K562 (cell line): Measurements from ENCODE around the gene NKIRAS1. TPM values are rescaled to one million over a fixed set of nuclear protein-coding genes. Genes with fewer than 3 reads are reported as not detected.

Experiments used
- BACH1 ChIP-seq: fragments of 200-800 bp; sonication (Bioruptor generic); IDR thresholded peaks from 2 replicates; pipeline ENCODE4 v1.6.1; 2016; ENCODE audit warnings: missing genetic modification characterization, missing compliant biosample characterization
- CHD1 ChIP-seq: fragments of 200-600 bp; sonication (generic); IDR thresholded peaks from one replicate; pipeline ENCODE4 v1.6.1; 2012; ENCODE audit warnings: mild to moderate bottlenecking, moderate library complexity, low read length, inconsistent platforms
- HIVEP1 ChIP-seq: fragments of 250-450 bp; sonication (Bioruptor Pico); IDR thresholded peaks from 2 replicates; pipeline ENCODE4 v1.4.0; 2020; ENCODE audit warnings: mild to moderate bottlenecking
- MYC ChIP-seq, 2 experiments: fragments of 250-450 bp in 1 of 2; sonication (Bioruptor Pico) in 1 of 2; IDR thresholded peaks; 2 replicates each; pipeline versions ENCODE4 v1.5.1 to v1.6.1; 2012 to 2021; ENCODE audit warnings: low read depth in 2 of 2, borderline replicate concordance in 1 of 2, improper control_type of control experiment in 1 of 2, low read length in 1 of 2, mild to moderate bottlenecking in 1 of 2, moderate library complexity in 1 of 2
- NFE2L1 ChIP-seq: fragments of 450-650 bp; IDR thresholded peaks from 2 replicates; pipeline ENCODE4 v1.6.1; 2016; ENCODE audit warnings: missing genetic modification characterization, low read depth, mild to moderate bottlenecking, missing compliant biosample characterization, moderate library complexity, borderline replicate concordance
- NFIX ChIP-seq: fragments of 250-450 bp; sonication (Bioruptor Pico); IDR thresholded peaks from 2 replicates; pipeline ENCODE4 v1.4.0; 2020; ENCODE audit warnings: low read depth, mild to moderate bottlenecking, moderate library complexity
- OTX1 ChIP-seq: fragments of 450-650 bp; formaldehyde crosslinking; IDR thresholded peaks from 2 replicates; pipeline ENCODE4 v1.4.0; 2022; ENCODE audit warnings: mild to moderate bottlenecking
- POLR2A ChIP-seq: fragments of 450-650 bp; conservative IDR thresholded peaks from 2 replicates; pipeline ENCODE4 v1.6.1; 2016
- POLR2AphosphoS5 ChIP-seq: IDR thresholded peaks from 2 replicates; pipeline ENCODE4 v1.6.1; 2011; ENCODE audit warnings: mild to moderate bottlenecking, low read depth, low read length, moderate library complexity; ENCODE audit not compliant: control insufficient read depth, insufficient read depth
- PTRF ChIP-seq: fragments of 450-650 bp; IDR thresholded peaks from 2 replicates; pipeline ENCODE4 v1.6.1; 2016; ENCODE audit warnings: mild to moderate bottlenecking, missing genetic modification characterization, missing compliant biosample characterization
- SIN3B ChIP-seq: fragments of 450-650 bp; IDR thresholded peaks from 2 replicates; pipeline ENCODE4 v1.6.1; 2017; ENCODE audit warnings: low read depth, mild to moderate bottlenecking, moderate library complexity
- SIX5 ChIP-seq, 2 experiments: IDR thresholded peaks; 2 replicates each; pipeline ENCODE4 v1.6.1; 2011; ENCODE audit warnings: low read length in 2 of 2, borderline replicate concordance in 1 of 2, low read depth in 1 of 2, mild to moderate bottlenecking in 1 of 2, moderate library complexity in 1 of 2; ENCODE audit not compliant: insufficient read depth in 1 of 2
- SP1 ChIP-seq: sonication (generic); formaldehyde crosslinking; IDR thresholded peaks from 2 replicates; pipeline ENCODE4 v1.8.1; 2022; ENCODE audit warnings: mild to moderate bottlenecking, missing genetic modification reagents
- TCFL5 ChIP-seq: fragments of 250-450 bp; sonication (Bioruptor Pico); conservative IDR thresholded peaks from 2 replicates; pipeline ENCODE4 v1.6.1; 2021; ENCODE audit warnings: mild to moderate bottlenecking, moderate library complexity, matching md5 sums
- U2AF1 ChIP-seq: fragments of 200-400 bp; formaldehyde crosslinking; optimal IDR thresholded peaks from 2 replicates; pipeline ENCODE3; 2017; ENCODE audit warnings: mild to moderate bottlenecking, low read depth, low read length, moderate library complexity
- ZC3H11A ChIP-seq: IDR thresholded peaks from 2 replicates; pipeline ENCODE4 v1.6.1; 2012; ENCODE audit warnings: low read depth, low read length, improper control_type of control experiment
- ZNF507 ChIP-seq: conservative IDR thresholded peaks from 2 replicates; pipeline ENCODE4 v1.6.1; 2017; ENCODE audit warnings: missing genetic modification characterization, missing compliant biosample characterization
- ZNF551 ChIP-seq: fragments of 250-450 bp; sonication (Bioruptor Pico); IDR thresholded peaks from 2 replicates; pipeline ENCODE4 v1.5.0; 2021; ENCODE audit warnings: mild to moderate bottlenecking, moderate library complexity
- ZNF644 ChIP-seq: fragments of 200-800 bp; sonication (Bioruptor generic); IDR thresholded peaks from 2 replicates; pipeline ENCODE4 v1.6.1; 2016; ENCODE audit warnings: low read depth, missing genetic modification characterization, missing compliant biosample characterization
- ZNF699 ChIP-seq: fragments of 250-450 bp; sonication (Bioruptor Pico); IDR thresholded peaks from 2 replicates; pipeline ENCODE4 v1.8.0; 2021; ENCODE audit warnings: mild to moderate bottlenecking, moderate library complexity; ENCODE audit not compliant: insufficient replicate concordance
- polyA plus RNA-seq, 8 experiments: library from polyadenylated mRNA; depleted of rRNA in 4 of 8; stranded (reverse) in 5 of 8; unstranded in 3 of 8; fragments of >200 nt; fragmentation: Nextera tagmentation in 2 of 8; fragmentation: Illumina TruSeq in 1 of 8; extraction: Ambion mirVana in 2 of 8; extraction: Trizol in 1 of 8; gene quantifications; 2 replicates each; pipeline versions ENCODE4 v1.2.1 to v1.2.3, GENCODE V29; 2011 to 2014; ENCODE audit warnings: inconsistent platforms in 1 of 8, missing spikeins in 1 of 8
- total RNA-seq, 7 experiments: library from RNA; depleted of rRNA in 6 of 7; stranded (reverse); fragments of >200 nt in 6 of 7; fragmentation: Illumina TruSeq in 2 of 7; extraction: Trizol in 2 of 7; gene quantifications; 2 replicates each; pipeline versions ENCODE4 v1.2.1 to v1.2.3, GENCODE V29; 2011 to 2021; ENCODE audit warnings: low replicate concordance in 1 of 7
- TF ChIP-seq, protein P1 (sequence below): sonication (generic); formaldehyde crosslinking; IDR thresholded peaks from 2 replicates; pipeline ENCODE4 v1.8.0; 2022; ENCODE audit warnings: mild to moderate bottlenecking, missing genetic modification reagents
- TF ChIP-seq, protein P2 (sequence below): fragments of 250-450 bp; sonication (Bioruptor Pico); IDR thresholded peaks from 2 replicates; pipeline ENCODE4 v1.8.0; 2022; ENCODE audit warnings: inconsistent platforms, mild to moderate bottlenecking, moderate library complexity, borderline replicate concordance
- TF ChIP-seq, protein P3 (sequence below): fragments of 450-650 bp; IDR thresholded peaks from one replicate; pipeline ENCODE4 v1.6.1; 2018; ENCODE audit warnings: mild to moderate bottlenecking, moderate library complexity; ENCODE audit not compliant: partially characterized antibody

NKIRAS1 gene
- total and polyA plus RNA-seq, 9 of the 15 experiments (the other 6 are each of a cell fraction or from before 2014, with no cell fraction given): 5.1 to 10.3 (median 6.3) TPM

GRCh38 chr3:23920151-23920655 lies 3.4 kb upstream of the NKIRAS1 start (continued):
- TF ChIP-seq, protein P1, sequence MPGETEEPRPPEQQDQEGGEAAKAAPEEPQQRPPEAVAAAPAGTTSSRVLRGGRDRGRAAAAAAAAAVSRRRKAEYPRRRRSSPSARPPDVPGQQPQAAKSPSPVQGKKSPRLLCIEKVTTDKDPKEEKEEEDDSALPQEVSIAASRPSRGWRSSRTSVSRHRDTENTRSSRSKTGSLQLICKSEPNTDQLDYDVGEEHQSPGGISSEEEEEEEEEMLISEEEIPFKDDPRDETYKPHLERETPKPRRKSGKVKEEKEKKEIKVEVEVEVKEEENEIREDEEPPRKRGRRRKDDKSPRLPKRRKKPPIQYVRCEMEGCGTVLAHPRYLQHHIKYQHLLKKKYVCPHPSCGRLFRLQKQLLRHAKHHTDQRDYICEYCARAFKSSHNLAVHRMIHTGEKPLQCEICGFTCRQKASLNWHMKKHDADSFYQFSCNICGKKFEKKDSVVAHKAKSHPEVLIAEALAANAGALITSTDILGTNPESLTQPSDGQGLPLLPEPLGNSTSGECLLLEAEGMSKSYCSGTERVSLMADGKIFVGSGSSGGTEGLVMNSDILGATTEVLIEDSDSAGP (CRISPR knock-in tag): no peak
- TF ChIP-seq ZNF644 (tag) (no peak), OTX1 (CRISPR knock-in tag) (no peak), SP1 (CRISPR knock-in tag) (0 out of 2 replicates have a peak, but pooled peaks have one; percentile 45), U2AF1 (no peak), HIVEP1 (CRISPR knock-in tag) (no peak), SIX5 (IDR thresholded peaks at IDR 0.05; ENCODE audit: borderline replicate concordance in 1 of 2, insufficient read depth in 1 of 2, low read depth in 1 of 2, low read length in 2 of 2) (no peak), POLR2A (peak; percentile 58), TCFL5 (CRISPR knock-in tag) (no peak), ZC3H11A (no peak), NFIX (CRISPR knock-in tag) (no peak), BACH1 (tag) (no peak), ZNF699 (CRISPR knock-in tag) (no peak), NFE2L1 (tag) (no peak), SIN3B (no peak), POLR2AphosphoS5 (peak; percentile 41), CHD1 (no peak), MYC (IDR thresholded peaks at IDR 0.05; ENCODE audit: low read depth, low read length) (no peak), MYC (CRISPR knock-in tag; IDR thresholded peaks at IDR 0.05; ENCODE audit: borderline replicate concordance, low read depth) (0 out of 2 replicates have a peak, but pooled peaks have one; percentile 33), ZNF551 (0 out of 2 replicates have a peak, but pooled peaks have one; percentile 28), PTRF (tag) (no peak), ZNF507 (tag) (no peak)
- TF ChIP-seq, protein P2, sequence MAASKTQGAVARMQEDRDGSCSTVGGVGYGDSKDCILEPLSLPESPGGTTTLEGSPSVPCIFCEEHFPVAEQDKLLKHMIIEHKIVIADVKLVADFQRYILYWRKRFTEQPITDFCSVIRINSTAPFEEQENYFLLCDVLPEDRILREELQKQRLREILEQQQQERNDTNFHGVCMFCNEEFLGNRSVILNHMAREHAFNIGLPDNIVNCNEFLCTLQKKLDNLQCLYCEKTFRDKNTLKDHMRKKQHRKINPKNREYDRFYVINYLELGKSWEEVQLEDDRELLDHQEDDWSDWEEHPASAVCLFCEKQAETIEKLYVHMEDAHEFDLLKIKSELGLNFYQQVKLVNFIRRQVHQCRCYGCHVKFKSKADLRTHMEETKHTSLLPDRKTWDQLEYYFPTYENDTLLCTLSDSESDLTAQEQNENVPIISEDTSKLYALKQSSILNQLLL (CRISPR knock-in tag): no peak
- TF ChIP-seq, protein P3, sequence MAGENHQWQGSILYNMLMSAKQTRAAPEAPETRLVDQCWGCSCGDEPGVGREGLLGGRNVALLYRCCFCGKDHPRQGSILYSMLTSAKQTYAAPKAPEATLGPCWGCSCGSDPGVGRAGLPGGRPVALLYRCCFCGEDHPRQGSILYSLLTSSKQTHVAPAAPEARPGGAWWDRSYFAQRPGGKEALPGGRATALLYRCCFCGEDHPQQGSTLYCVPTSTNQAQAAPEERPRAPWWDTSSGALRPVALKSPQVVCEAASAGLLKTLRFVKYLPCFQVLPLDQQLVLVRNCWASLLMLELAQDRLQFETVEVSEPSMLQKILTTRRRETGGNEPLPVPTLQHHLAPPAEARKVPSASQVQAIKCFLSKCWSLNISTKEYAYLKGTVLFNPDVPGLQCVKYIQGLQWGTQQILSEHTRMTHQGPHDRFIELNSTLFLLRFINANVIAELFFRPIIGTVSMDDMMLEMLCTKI: no peak
